Calu3 (cell line): ENCODE data around the gene AGXT2. TPM values are rescaled to one million over a fixed set of nuclear protein-coding genes. Genes with fewer than 3 reads are reported as not detected.

ENCODE experiments used
- BruUV-seq: library from RNA; stranded (reverse); fragments of 400-500 nt; replicated peaks from 2 replicates; lab custom pipeline; 2021; lab: Mats Ljungman, UMichigan
- CTCF ChIA-PET: fragments of 300-600 bp; sonication (Branson Sonifier 250); formaldehyde crosslinking; loops from one replicate; lab custom pipeline; 2022; ENCODE audit warnings: antibody characterized with exemption; lab: Charles Lee
- DNase-seq: peaks from one replicate; pipeline ENCODE4 v3.0.0; 2022
- H3K27ac Mint-ChIP-seq: one replicate; pipeline ENCODE4 v1.8.0; 2022; ENCODE audit warnings: mixed read lengths; ENCODE audit not compliant: unreplicated experiment
- H3K27me3 Mint-ChIP-seq: one replicate; pipeline ENCODE4 v1.8.0; 2022; ENCODE audit warnings: mixed read lengths; ENCODE audit not compliant: unreplicated experiment
- H3K36me3 Mint-ChIP-seq: one replicate; pipeline ENCODE4 v1.8.0; 2022; ENCODE audit warnings: mild to moderate bottlenecking, moderate library complexity, mixed read lengths; ENCODE audit not compliant: insufficient read depth, unreplicated experiment
- H3K4me1 Mint-ChIP-seq: one replicate; pipeline ENCODE4 v1.8.0; 2022; ENCODE audit warnings: mild to moderate bottlenecking, low read depth, mixed read lengths; ENCODE audit not compliant: unreplicated experiment
- H3K4me3 Mint-ChIP-seq: one replicate; pipeline ENCODE4 v1.8.0; 2022; ENCODE audit warnings: mild to moderate bottlenecking, low read depth, moderate library complexity, mixed read lengths; ENCODE audit not compliant: unreplicated experiment
- H3K9me3 Mint-ChIP-seq: one replicate; pipeline ENCODE4 v1.8.0; 2022; ENCODE audit warnings: low read depth, mixed read lengths; ENCODE audit not compliant: unreplicated experiment
- CTCF ChIP-seq: fragments of 200-600 bp; IDR thresholded peaks from one replicate; pipeline ENCODE4 v1.8.0; 2022; ENCODE audit warnings: antibody characterized with exemption; ENCODE audit not compliant: unreplicated experiment
- intact Hi-C: fragments of 100-400 bp; cut with micrococcal nuclease; formaldehyde crosslinking; loops from one replicate; pipeline ENCODE4 v1.10.0; 2022; ENCODE audit not compliant: unreplicated experiment
- total RNA-seq: library from RNA; stranded (reverse); gene quantifications from 2 replicates; pipeline ENCODE4 v1.2.3, GENCODE V29; 2022

Gene AGXT2
- total RNA-seq, 1 experiment from 2014 or later, result not detected

DNA sequence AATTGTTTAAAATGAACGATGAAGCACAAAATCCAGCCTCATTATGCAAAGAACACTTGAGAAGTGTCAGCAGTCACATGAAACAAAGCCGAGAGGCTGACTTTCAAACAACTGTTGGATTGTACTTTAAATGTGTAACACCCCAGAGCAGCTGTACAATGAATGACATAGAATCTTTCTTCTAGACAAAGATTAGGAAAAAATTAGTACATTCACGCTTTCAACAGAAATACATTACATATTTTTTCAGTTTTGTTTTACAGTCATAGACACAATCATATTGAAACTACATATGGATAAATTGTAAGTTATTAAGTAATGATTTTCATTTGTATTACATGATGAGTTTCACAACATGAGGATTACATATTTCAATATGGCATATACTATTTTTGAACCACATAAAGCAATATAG lies 10.6 kb upstream of the AGXT2 start:
- no TSS peak for BruUV-seq
- no peak for TF ChIP-seq CTCF

DNA sequence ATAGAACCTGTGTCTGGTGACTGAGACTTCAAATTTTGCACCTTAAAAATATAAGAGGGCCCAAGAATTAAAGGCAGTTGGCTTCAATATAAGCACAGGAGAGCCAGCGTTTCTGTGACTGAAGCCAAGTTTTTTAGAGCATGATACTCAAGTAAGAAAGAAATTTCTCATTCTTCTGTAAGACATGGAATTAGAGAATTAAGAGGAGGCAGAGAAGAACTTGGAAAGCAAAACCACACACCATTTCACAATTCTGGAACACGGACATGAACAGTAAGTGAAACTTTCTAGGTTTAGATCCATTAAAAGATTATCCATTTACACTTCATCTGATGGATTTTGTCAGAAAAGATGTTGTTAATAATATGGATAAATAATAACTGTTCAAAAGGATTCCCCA lies 8.9 kb upstream of the AGXT2 start:
- no TSS peak for BruUV-seq
- no peak for DNase-seq
- intact Hi-C loops, result no loop called here
- H3K27me3 Mint-ChIP-seq, result no peaks in the 10 kb centered on the region
- no peak overlapping the region for H3K4me3 Mint-ChIP-seq
- H3K4me1 Mint-ChIP-seq, result no peaks in the 10 kb centered on the region
- TF ChIP-seq CTCF, result no peak
- H3K9me3 Mint-ChIP-seq, result no peaks in the 10 kb centered on the region
- no peak overlapping the region for H3K27ac Mint-ChIP-seq
- H3K36me3 Mint-ChIP-seq, result no peaks in the 10 kb centered on the region
- CTCF ChIA-PET, result no interaction called here

More for the DNA sequence above, 10.6 kb upstream of the AGXT2 start:
- no peak overlapping the region for H3K4me3 Mint-ChIP-seq
- CTCF ChIA-PET, result no interaction called here
- H3K9me3 Mint-ChIP-seq, result no peaks in the 10 kb centered on the region
- no peak overlapping the region for H3K27ac Mint-ChIP-seq
- H3K27me3 Mint-ChIP-seq, result no peaks in the 10 kb centered on the region
- intact Hi-C loops, result no loop called here
- H3K4me1 Mint-ChIP-seq, result no peaks in the 10 kb centered on the region
- DNase-seq, result no peak
- H3K36me3 Mint-ChIP-seq, result no peaks in the 10 kb centered on the region

DNA sequence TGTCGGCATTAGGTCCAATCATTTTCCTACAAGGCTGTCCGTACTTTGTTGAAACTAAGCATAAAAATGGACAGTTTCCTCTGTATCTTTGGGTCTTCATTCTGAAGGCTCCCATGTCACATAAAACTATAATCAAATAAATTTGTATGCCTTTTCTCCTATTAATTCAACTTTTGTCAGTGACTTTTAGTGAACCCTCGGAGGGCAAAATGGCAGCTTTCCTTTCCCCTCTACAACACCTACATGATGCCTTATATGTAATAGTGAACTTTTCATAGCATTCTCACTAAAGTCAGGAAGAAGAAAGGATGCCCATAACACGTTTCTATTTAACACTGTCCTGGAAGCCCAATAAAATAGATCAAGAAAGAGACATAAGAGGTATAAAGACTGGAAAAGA lies 5.1 kb upstream of the AGXT2 start:
- no peaks in the 10 kb centered on the region for H3K36me3 Mint-ChIP-seq
- no peak overlapping the region for H3K27ac Mint-ChIP-seq
- intact Hi-C loops, result no loop called here
- H3K4me3 Mint-ChIP-seq, result no peak overlapping the region
- H3K4me1 Mint-ChIP-seq, result no peaks in the 10 kb centered on the region
- H3K9me3 Mint-ChIP-seq, result no peaks in the 10 kb centered on the region
- peaks cover 9% of the 10 kb centered on the region for H3K27me3 Mint-ChIP-seq
- BruUV-seq, result no TSS peak
- DNase-seq, result no peak
- CTCF ChIA-PET, result no interaction called here
- TF ChIP-seq CTCF, result no peak

DNA sequence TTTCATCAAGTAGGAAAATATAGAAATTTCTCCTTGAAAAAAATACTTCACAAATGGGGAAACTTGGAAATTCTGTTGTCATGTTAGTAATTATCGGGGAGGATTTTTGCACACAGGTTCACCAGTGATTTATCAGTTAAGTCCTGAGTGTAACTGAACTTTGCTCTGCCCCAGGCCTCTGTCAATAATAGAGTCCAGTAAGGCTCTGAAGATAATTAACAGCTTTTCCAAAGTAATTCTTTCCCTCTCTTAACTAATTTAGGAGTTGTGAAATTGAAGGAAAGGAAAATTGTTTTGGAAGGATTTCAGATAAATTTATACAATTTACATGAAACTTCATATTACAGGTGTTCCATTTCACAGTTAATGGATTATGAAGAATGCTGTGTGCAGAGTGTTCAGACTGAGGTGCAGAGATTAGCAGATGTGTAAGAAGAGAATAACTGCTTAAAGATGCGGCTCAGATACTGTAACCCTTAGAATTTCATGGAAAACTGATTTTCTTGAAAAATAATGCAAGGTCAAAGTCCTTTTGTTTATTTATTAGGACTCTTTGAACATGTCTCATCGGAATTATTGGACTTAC lies 2.9 kb upstream of the AGXT2 start:
- no peak for TF ChIP-seq CTCF
- Mint-ChIP-seq H3K4me3 (no peak overlapping the region), H3K36me3 (no peaks in the 10 kb centered on the region), H3K4me1 (no peaks in the 10 kb centered on the region), H3K9me3 (no peaks in the 10 kb centered on the region), H3K27ac (no peak overlapping the region), H3K27me3 (peaks cover 15% of the 10 kb centered on the region)
- no TSS peak for BruUV-seq
- DNase-seq, result no peak
- intact Hi-C loops, result no loop called here
- CTCF ChIA-PET, result no interaction called here
